HK-2 (cell line): ENCODE results near the gene ANKRD36.
A peak's percentile ranks its signal among the peaks of the same experiment; 100 is the strongest.
"Not testable (repeated sequence)": the region's sequence is repeated elsewhere in the genome, so short reads cannot be mapped to it uniquely, and the experiment has no call there.

Experiments
- DNase-seq: peaks from one replicate; pipeline ENCODE4 v3.0.0-alpha.2; 2018; ENCODE audit not compliant: unreplicated experiment

ANKRD36 gene

GRCh38 chr2:97113882-97114255 is 916 bp downstream of the ANKRD36 start:
- not testable (repeated sequence) for DNase-seq

DNA sequence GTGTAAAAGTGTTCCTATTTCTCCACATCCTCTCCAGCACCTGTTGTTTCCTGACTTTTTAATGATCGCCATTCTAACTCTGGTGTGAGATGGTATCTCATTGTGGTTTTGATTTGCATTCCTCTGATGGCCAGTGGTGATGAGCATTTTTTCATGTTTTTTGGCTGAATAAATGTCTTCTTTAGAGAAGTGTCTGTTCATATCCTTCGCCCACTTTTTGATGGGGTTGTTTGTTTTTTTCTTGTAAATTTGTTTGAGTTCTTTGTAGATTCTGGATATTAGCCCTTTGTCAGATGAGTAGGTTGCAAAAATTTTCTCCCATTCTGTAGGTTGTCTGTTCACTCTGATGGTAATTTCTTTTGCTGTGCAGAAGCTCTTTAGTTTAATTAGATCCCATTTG is 16.1 kb downstream of the ANKRD36 start:
- DNase-seq = not testable (repeated sequence)

DNA sequence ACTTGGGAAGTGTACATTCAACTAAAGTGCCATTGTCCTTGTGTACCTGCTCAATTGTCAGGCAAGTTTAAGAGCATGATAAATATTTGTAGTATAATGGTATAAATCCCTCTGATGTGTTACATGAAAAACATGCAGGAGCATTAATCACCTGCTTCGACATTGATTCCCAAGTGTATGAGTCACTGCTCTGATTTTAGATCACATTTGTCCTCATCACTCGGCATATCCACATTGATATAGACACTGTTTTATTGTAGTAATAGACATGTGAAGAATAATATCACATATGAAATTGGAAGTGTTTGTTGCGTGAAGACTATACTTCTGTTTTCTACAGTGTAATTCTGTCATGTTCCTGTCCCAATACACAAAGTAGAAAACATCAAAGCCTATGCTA is 31.1 kb downstream of the ANKRD36 start:
- not testable (repeated sequence) for DNase-seq

DNA sequence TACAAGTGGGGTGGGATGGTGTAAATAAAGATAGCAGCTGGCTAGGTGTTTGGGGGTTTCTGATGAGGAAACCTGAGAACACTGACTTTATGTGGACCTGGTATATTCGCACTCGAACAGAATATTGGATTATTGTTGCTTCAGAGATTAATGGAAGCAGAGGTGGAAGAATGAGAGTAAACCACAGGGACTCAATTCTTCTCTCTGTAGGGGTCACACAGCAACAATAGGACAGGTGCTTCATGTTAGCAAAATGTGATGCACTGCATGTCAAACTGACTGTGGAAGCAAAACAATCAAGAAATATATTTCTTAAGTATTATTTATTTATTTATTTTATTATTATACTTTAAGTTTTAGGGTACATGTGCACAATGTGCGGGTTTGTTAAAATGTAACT is 53.6 kb downstream of the ANKRD36 start:
- not testable (repeated sequence) for DNase-seq

DNA sequence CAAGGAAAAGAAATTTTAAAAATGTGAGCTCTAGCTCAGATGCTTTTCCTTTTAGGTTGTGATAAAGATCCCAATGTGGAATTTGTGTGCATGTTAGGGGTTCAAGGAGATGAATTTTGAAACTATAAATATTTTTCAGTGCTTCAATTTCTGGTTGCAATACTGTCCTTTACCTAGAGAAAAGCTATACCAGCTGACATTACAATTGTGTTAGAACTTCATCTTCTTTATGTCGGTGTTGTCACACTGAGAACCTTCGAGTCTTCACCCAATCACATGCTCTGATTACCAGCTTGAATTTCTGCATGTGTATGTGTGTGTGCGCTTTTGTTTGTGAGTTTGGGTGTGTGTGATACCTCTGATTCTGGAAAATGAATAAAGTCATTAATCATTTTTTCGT is 55.0 kb downstream of the ANKRD36 start:
- not testable (repeated sequence) for DNase-seq

- DNase-seq = not testable (repeated sequence)
These were observed 55.6 kb downstream of the ANKRD36 start for GRCh38 chr2:97168583-97168982.

DNA sequence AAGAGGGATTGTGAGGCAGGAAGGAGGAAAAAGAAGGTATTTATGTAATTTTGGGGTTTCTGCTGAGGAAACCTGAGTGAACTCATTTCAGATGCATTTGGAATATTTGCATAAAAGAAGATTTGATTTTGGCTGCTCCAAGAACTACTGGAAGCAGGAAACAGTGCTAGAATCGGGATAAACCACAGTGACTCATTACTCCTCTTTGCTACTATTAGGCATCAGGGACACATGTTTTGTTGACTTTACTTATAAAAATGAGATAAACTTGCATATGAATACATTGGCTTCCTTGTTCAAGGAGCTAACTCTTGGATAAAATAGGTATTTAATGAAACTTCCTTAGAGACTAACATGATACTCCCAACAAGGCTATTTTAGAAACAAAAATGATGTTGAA is 67.4 kb downstream of the ANKRD36 start:
- not testable (repeated sequence) for DNase-seq

GRCh38 chr2:97195349-97195748 is 82.4 kb downstream of the ANKRD36 start:
- DNase-seq = not testable (repeated sequence)

- not testable (repeated sequence) for DNase-seq
These were observed 84.3 kb downstream of the ANKRD36 start for GRCh38 chr2:97197251-97197650.

- DNase-seq = not testable (repeated sequence)
These were observed 87.9 kb downstream of the ANKRD36 start for GRCh38 chr2:97200887-97201286.

DNA sequence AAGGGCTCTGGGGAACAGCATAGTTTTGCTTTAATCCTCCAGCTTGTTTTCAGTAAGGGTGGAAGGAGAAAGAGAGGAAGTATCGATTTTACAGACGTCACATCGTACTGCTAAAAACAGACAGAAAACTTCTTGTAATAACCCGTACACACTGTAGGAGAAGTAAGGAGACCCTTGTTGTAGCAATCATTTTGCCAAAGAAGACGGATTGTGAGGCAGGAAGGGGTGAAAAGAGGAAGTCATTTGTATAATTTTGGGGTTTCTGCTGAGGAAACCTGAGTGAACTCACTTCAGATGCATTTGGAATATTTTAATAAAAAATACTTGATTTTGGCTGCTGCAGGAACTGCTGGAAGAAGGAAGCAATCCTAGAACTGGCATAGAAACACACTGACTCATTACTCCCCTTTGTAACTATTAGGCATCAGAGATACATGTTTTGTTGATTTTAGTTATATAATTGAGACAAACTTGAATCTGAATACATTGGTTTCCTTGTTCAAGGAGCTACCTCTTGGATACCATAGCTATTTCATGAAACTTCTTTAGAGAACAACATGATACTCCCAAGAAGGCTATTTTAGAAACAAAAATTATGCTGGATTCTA is 89.8 kb downstream of the ANKRD36 start:
- DNase-seq = not testable (repeated sequence)

DNA sequence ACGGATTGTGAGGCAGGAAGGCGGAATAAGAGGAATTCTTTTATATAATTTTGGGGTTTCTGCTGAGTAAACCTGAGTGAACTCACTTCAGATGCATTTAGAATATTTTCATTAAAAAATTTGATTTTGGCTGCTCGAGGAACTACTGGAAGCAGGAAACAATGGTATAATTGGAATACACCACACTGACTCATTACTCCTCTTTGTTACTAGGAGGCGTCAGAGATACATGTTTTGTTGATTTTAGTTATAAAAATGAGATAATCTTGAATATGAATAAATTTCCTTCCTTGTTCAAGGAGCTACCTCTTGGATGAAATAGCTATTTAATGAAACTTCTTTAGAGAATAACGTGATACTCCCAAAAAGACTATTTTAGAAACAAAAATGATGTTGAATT is 97.4 kb downstream of the ANKRD36 start:
- no peak for DNase-seq

DNA sequence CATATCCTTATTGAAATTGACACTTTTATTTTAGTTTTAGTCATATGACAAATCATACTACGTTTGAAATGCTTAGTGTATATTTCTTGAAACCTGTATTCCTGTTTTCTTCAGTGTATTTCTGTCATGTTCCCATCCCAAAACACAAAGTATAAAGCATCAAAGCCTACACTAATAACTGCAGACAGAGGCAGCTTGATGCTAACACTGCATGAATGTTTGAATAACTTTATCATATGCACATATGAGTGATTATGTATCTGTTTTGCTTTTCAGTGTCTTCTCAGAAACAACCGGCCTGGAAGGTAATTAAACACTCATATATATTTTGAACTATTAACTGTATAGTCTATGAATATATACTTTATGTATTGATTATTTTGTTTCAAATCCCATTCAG is 102.1 kb downstream of the ANKRD36 start:
- not testable (repeated sequence) for DNase-seq

- DNase-seq = not testable (repeated sequence)
These were observed 118.1 kb downstream of the ANKRD36 start for GRCh38 chr2:97230848-97231585.

- not testable (repeated sequence) for DNase-seq
These were observed 120.0 kb downstream of the ANKRD36 start for GRCh38 chr2:97232981-97233380.

- DNase-seq = not testable (repeated sequence)
These were observed 120.8 kb downstream of the ANKRD36 start for GRCh38 chr2:97233660-97234295.

DNA sequence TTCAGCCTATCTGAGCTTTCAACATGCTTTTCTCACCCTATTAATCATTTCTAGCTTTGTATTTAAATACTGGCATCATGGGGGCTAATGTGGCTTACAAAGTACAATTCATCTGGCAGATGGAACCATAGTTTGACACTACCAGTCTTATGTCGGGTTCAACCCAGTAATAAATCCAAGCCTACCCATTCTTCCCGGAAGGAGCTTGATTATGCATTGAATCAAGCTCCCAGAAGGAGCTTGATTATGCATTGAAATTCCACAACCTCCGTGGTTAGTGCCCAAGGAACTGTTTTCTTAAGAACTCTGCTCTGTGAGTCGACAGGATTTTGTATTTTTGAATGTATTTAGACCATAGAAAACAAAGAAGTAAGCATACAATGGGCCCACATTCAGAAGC is 148.2 kb downstream of the ANKRD36 start:
- DNase-seq = not testable (repeated sequence)

- DNase-seq = not testable (repeated sequence)
These were observed 153.5 kb downstream of the ANKRD36 start for GRCh38 chr2:97266449-97266848.

GRCh38 chr2:97267411-97268074 is 154.6 kb downstream of the ANKRD36 start:
- DNase-seq = peak; percentile 2

GRCh38 chr2:97268075-97268591 is 155.2 kb downstream of the ANKRD36 start:
- DNase-seq = peak; percentile 0

DNA sequence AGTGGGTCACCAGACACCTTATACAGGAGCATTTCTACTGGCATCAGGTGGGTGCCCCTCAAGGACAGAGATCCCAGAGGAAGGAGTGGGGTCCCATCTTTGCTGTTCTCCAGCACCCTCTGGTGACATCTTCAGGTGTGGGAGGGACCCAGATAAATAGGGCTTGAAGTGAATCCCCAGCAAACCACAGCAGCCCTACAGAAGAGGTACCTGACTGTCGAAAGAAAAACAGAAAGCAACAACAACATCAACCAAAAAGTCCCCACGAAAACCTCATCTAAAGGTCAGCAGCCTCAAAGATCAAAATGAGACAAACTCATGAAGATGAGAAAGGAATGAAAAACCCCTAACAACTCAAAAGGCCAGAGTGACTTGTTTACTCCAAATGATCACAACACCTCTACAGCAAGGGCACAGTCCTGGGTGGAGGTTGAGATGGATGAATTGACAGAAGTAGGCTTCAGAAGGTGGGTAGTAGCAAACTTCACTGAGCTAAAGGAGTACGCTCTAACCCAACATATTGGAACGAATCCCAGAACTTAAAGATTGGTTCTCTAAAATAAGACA is 163.4 kb downstream of the ANKRD36 start:
- not testable (repeated sequence) for DNase-seq

DNA sequence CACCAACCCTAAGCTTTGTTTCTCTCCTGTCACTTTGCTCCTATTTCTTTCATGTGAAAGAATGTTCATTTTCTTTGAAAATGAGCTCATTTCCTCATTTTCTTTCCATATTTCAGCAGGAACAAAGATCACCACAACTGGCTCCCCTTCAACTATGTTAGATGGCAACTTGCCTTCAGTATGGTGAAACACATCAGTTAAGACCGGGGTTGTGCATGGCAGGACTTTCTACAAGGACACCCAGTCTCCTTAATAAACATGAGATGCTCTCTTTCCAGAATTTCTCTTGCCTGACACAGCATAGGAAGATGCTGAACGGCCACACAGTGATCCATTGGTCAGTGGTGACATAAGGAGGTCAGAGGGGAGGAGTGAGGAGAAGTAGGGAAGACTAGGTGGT is 172.2 kb downstream of the ANKRD36 start:
- DNase-seq = not testable (repeated sequence)
